OCI-LY1 (cell line): Measurements from ENCODE around the gene UPF1.

Experiments
- H2AFZ ChIP-seq: fragments of 200-600 bp; sonication (generic), shearing (Covaris generic); 2 replicates; pipeline ENCODE4 v1.6.0; 2014; ENCODE audit warnings: antibody characterized with exemption, mild to moderate bottlenecking, low read length
- H3F3A ChIP-seq: fragments of 200-600 bp; sonication (generic), shearing (Covaris generic); 2 replicates; pipeline ENCODE4 v1.6.0; 2014; ENCODE audit warnings: mild to moderate bottlenecking, antibody characterized with exemption, low read length, moderate library complexity; ENCODE audit not compliant: insufficient read depth
- H3K27ac ChIP-seq: fragments of 200-600 bp; sonication (generic); 2 replicates; pipeline ENCODE4 v1.5.1; 2014; ENCODE audit warnings: low read length, mixed run types, mild to moderate bottlenecking, low read depth; ENCODE audit not compliant: poor library complexity, severe bottlenecking
- H3K27me3 ChIP-seq: fragments of 200-600 bp; sonication (generic); 2 replicates; pipeline ENCODE4 v1.6.0; 2014; ENCODE audit warnings: antibody characterized with exemption, mild to moderate bottlenecking, low read length, moderate library complexity; ENCODE audit not compliant: insufficient read depth
- H3K36me3 ChIP-seq: fragments of 200-600 bp; sonication (generic); 2 replicates; pipeline ENCODE4 v1.6.1; 2014; ENCODE audit warnings: mild to moderate bottlenecking, antibody characterized with exemption, low read length, moderate library complexity, mixed read lengths; ENCODE audit not compliant: insufficient read depth
- H3K4me1 ChIP-seq: fragments of 200-600 bp; sonication (generic); 2 replicates; pipeline ENCODE4 v1.5.1; 2014; ENCODE audit warnings: mild to moderate bottlenecking, low read length, moderate library complexity; ENCODE audit not compliant: insufficient read depth, severe bottlenecking
- H3K4me2 ChIP-seq: fragments of 200-600 bp; sonication (generic), shearing (Covaris generic); 2 replicates; pipeline ENCODE4 v1.6.1; 2014; ENCODE audit warnings: low read length
- H3K4me3 ChIP-seq: fragments of 200-600 bp; sonication (generic); 2 replicates; pipeline ENCODE4 v1.5.1; 2014; ENCODE audit warnings: low read length, low read depth, mild to moderate bottlenecking, mixed read lengths; ENCODE audit not compliant: poor library complexity, severe bottlenecking
- H3K79me2 ChIP-seq: fragments of 200-600 bp; shearing (Covaris generic); 2 replicates; pipeline ENCODE4 v1.6.1; 2016; ENCODE audit warnings: mixed run types, low read length, mixed read lengths; ENCODE audit not compliant: insufficient read depth
- H3K9ac ChIP-seq: fragments of 200-600 bp; sonication (generic), shearing (Covaris generic); 2 replicates; pipeline ENCODE4 v1.6.1; 2014; ENCODE audit warnings: mild to moderate bottlenecking, low read length, mixed read lengths
- H3K9me2 ChIP-seq: fragments of 200-600 bp; sonication (generic), shearing (Covaris generic); 2 replicates; pipeline ENCODE4 v1.6.1; 2014; ENCODE audit warnings: low read depth, mild to moderate bottlenecking, low read length, mixed read lengths
- H3K9me3 ChIP-seq: fragments of 200-600 bp; shearing (Covaris generic); 2 replicates; pipeline ENCODE4 v1.6.1; 2014; ENCODE audit warnings: low read length, mixed read lengths
- H4K20me1 ChIP-seq: fragments of 200-600 bp; sonication (generic), shearing (Covaris generic); 2 replicates; pipeline ENCODE4 v1.6.0; 2016; ENCODE audit warnings: mild to moderate bottlenecking, low read length; ENCODE audit not compliant: insufficient read depth
- EZH2 ChIP-seq: fragments of 200-600 bp; sonication (generic), shearing (Covaris generic); IDR thresholded peaks from 2 replicates; pipeline ENCODE4 v1.8.0; 2017; ENCODE audit warnings: borderline replicate concordance, mixed run types, mild to moderate bottlenecking, antibody characterized with exemption, low read length, moderate library complexity, mixed read lengths
- TF ChIP-seq, protein P1 (sequence below): fragments of 200-600 bp; sonication (generic), shearing (Covaris generic); IDR thresholded peaks from 2 replicates; pipeline ENCODE4 v1.5.1; 2017; ENCODE audit warnings: mild to moderate bottlenecking, antibody characterized with exemption, low read length, moderate library complexity, mixed read lengths

UPF1 gene

DNA sequence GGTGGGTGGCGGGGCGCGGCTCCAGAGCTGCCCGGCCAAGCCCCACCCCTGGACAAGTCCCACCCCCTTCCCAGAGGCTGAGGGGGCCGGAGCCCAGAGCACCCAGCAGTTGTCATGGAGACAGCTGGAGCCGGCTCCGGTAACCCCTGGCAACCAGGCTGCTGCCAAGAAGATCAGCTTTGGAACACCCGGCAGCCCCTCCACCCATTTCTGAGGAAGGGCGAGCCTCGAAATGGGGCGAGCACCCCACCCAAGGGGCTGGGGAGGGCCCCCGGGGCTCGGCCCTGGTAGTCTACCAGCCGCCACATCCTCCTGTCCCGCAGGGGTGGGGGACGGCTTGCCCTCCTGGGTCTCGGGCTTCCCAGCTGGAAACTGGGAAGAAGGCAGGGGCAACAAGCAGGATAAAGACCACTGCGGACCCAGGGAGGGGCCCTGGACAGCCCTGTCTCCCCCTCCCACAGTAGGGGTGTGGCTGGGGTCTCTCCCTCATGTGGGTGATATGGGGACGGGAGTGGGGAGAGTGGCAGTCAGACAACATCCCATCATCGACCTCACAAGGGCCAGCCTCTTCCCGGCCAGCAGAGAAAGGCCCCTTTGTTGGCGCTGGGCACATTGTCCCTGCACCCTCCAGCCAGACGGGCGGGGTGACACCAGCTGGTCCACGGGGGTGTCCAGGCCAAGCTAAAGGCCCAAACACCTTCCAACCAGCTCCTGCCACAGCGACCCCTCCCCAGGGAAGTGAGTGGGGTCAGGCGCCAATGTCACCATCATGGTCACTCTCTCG is 62.7 kb downstream of the UPF1 start:
- H3K79me2 ChIP-seq = no peaks in the 10 kb centered on the region
- peaks cover 5% of the 10 kb centered on the region; the same call in 1 of the 2 replicates for H3K36me3 ChIP-seq
- no peaks in the 10 kb centered on the region for H3K27me3 ChIP-seq
- H3K9me2 ChIP-seq = no peaks in the 10 kb centered on the region
- no peaks in the 10 kb centered on the region for H3F3A ChIP-seq
- no peak overlapping the region for H3K27ac ChIP-seq
- no peak for TF ChIP-seq EZH2
- TF ChIP-seq, protein P1, sequence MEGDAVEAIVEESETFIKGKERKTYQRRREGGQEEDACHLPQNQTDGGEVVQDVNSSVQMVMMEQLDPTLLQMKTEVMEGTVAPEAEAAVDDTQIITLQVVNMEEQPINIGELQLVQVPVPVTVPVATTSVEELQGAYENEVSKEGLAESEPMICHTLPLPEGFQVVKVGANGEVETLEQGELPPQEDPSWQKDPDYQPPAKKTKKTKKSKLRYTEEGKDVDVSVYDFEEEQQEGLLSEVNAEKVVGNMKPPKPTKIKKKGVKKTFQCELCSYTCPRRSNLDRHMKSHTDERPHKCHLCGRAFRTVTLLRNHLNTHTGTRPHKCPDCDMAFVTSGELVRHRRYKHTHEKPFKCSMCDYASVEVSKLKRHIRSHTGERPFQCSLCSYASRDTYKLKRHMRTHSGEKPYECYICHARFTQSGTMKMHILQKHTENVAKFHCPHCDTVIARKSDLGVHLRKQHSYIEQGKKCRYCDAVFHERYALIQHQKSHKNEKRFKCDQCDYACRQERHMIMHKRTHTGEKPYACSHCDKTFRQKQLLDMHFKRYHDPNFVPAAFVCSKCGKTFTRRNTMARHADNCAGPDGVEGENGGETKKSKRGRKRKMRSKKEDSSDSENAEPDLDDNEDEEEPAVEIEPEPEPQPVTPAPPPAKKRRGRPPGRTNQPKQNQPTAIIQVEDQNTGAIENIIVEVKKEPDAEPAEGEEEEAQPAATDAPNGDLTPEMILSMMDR = no peak
- H2AFZ ChIP-seq = no peak overlapping the region
- H3K9me3 ChIP-seq = no peaks in the 10 kb centered on the region
- H3K4me2 ChIP-seq = no peak overlapping the region
- H3K4me3 ChIP-seq = no peak overlapping the region
- H3K9ac ChIP-seq = no peak overlapping the region
- H3K4me1 ChIP-seq = no peaks in the 10 kb centered on the region
- no peaks in the 10 kb centered on the region for H4K20me1 ChIP-seq

DNA sequence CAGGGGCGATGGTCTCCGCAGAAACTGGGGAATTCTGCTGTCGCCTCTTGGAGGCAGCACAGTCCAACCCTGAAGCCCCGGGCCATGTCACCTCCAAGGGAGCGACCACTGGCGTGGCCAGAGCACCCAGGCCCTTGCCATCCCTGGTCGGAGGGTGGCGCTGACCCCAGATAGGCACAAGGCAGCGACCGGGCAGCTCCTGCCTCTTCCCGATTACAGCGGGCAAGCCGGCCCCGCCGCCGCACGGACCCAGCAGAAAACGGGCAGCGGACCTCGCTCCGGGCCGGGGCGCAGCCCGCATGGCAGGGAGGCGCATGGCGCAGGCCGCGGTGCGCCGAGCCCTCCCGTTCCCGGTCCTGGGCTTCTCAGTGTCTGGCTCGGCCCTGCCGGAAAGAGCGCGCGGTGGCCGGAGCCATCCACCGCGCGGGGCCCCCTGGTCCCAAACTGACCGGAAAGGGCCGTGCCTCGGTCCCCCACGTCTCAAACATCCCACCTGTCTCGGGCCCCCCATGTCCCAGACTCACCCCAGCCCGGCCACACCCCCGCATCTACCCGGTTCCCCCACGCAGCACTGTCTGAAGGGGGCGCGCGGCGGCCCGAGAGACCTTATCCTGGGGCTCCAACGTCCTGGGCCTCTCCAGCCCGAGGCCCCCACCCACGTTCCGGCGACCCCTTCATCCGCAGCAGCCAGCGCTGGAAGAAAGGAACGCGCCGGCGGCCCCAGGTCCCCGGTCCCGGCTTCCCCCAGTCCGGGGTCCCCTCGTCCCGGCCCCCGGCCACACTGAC is 63.5 kb downstream of the UPF1 start:
- no peaks in the 10 kb centered on the region for H4K20me1 ChIP-seq

DNA sequence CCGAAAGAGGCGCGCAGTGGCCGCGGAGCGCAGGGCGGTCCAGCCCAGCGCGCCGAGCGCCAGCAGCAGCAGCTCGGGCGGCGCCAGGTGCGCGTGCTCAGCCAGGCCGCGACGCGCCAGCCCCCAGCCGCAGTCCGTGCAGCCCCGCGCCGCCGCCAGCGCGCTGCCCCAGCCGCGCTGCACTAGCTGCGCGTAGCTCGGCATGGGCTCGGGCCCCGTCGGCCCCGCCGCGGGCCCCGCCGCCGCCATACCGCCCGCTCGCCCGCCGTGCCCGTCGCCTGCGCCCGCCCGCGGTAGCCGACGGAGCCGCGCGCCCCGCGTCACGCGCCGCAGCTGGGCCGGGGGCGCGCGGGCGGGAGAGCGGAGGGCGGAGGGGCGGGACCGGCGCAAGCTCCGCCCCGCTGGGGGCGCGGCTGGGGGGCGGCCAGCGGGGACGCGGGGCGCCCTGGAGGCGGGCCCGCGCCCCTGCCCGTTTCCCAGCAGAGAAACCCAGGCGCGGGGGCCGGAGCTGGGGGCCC is 64.1 kb downstream of the UPF1 start, which contains the start of gene CERS1:
TSS of gene CERS1 (minus strand) at position 335 of the 518 bp plus-strand sequence. CDS start at position 249, 86 bp downstream.
- Histone ChIP-seq H3K9ac (no peak within 1 kb of the TSS), H4K20me1 (no peaks in the 10 kb centered on the region), H3K4me1 (no peaks in the 10 kb centered on the region), H3F3A (no peaks in the 10 kb centered on the region), H3K9me2 (no peaks in the 10 kb centered on the region), H3K36me3 (peaks cover 13% of the 10 kb centered on the region), H2AFZ (no peak within 1 kb of the TSS), H3K27me3 (no peaks in the 10 kb centered on the region), H3K79me2 (no peaks in the 10 kb centered on the region), H3K4me3 (peak within 1 kb of the TSS; percentile 27), H3K27ac (no peak within 1 kb of the TSS), H3K9me3 (no peaks in the 10 kb centered on the region), H3K4me2 (peak within 1 kb of the TSS; percentile 33; the same call in 1 of the 2 replicates)
- TF ChIP-seq, protein P1 = no peak
- TF ChIP-seq EZH2 = no peak

More for the DNA sequence above, 63.5 kb downstream of the UPF1 start:
- TF ChIP-seq, protein P1 = no peak
- H3F3A ChIP-seq = no peaks in the 10 kb centered on the region
- no peaks in the 10 kb centered on the region for H3K4me1 ChIP-seq
- H3K4me2 ChIP-seq = peak overlapping the region; percentile 33; the same call in 1 of the 2 replicates
- no peak overlapping the region for H2AFZ ChIP-seq
- H3K9me3 ChIP-seq = no peaks in the 10 kb centered on the region
- no peaks in the 10 kb centered on the region for H3K9me2 ChIP-seq
- no peaks in the 10 kb centered on the region for H3K27me3 ChIP-seq
- no peaks in the 10 kb centered on the region for H3K79me2 ChIP-seq
- no peak overlapping the region for H3K9ac ChIP-seq
- peak overlapping the region; percentile 27 for H3K4me3 ChIP-seq
- peaks cover 11% of the 10 kb centered on the region; the same call in 1 of the 2 replicates for H3K36me3 ChIP-seq
- no peak overlapping the region for H3K27ac ChIP-seq
